GM19463 (cell line): ENCODE measurements around the gene PEX5L.

Experiments used
- ATAC-seq: cut with Tn5 transposase; IDR thresholded peaks from one replicate; pipeline ENCODE4 v1.9.1; 2021; ENCODE audit warnings: mild to moderate bottlenecking, moderate library complexity; ENCODE audit not compliant: unreplicated experiment

Gene PEX5L

GRCh38 chr3:179902061-179902460, 134.7 kb downstream of the PEX5L start:
- no peak for ATAC-seq

DNA sequence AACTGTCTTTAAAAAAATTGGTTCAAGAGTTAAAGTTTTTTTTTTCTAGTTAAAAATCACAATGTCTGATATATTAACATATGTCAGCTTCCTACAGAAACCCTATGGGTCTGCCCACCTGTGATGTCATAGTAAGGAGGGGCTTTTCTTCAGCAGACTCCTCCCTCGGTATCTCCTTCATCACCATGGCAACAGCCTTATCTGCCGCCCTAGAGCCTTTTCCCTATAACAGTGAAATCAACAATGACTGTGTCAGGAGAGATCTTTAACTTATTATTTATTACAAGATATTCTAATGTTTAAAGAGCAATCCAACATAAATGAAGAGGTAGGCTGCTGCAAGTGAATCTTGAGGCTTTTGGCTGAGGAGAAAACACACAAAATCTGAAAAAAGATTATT, 138.7 kb downstream of the PEX5L start:
- peak; percentile 86 for ATAC-seq

GRCh38 chr3:179897231-179897630, 139.5 kb downstream of the PEX5L start:
- no peak for ATAC-seq

GRCh38 chr3:179896507-179896906, 140.2 kb downstream of the PEX5L start:
- no peak for ATAC-seq

GRCh38 chr3:179895330-179895729, 141.4 kb downstream of the PEX5L start:
- no peak for ATAC-seq

GRCh38 chr3:179887295-179887943, 149.3 kb downstream of the PEX5L start:
- ATAC-seq: no peak

DNA sequence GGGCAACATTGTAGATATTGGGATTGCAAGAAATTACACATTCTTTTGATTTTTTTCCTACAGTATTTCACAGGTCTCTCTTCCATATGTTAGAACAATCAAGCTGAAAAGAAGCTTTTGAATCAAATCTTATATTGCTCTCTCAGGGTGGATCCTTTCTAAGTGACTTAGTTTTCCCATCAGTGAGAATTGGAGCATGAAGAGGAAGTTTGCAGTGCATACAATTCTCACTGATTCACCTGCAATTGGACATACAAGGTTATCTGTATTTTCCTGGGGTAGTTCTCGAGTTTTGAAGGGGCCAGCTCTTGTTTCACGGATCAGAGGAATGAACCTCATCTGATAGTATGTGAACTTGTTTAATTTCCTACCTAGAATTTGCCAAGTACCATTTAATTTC, 150.8 kb downstream of the PEX5L start:
- ATAC-seq: no peak

- no peak for ATAC-seq
Measured at GRCh38 chr3:179884136-179884535, 152.6 kb downstream of the PEX5L start.

GRCh38 chr3:179882292-179882691, 154.4 kb downstream of the PEX5L start:
- ATAC-seq: peak; percentile 83

- no peak for ATAC-seq
Measured at GRCh38 chr3:179881791-179882190, 154.9 kb downstream of the PEX5L start.

DNA sequence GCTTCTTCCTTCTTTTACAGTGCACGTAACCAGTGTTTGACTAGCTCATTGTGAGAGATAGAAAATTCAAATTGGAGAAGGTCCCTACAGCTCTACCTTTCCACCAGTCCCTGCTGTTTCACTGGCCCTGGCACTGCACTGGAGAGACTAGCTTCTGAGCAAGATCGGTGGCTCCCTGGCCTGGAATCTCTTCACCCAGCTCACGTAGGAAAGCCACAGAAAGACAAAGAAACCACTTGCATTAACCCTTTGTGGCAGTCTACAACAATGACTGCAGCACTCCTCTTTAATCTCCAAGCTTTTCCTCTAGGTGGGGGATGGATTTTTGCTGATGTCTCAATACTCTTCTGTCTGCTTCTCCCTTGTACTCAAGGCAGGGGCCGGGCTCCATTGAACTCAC, 155.9 kb downstream of the PEX5L start:
- no peak for ATAC-seq

GRCh38 chr3:179876440-179876839, 160.3 kb downstream of the PEX5L start:
- no peak for ATAC-seq

DNA sequence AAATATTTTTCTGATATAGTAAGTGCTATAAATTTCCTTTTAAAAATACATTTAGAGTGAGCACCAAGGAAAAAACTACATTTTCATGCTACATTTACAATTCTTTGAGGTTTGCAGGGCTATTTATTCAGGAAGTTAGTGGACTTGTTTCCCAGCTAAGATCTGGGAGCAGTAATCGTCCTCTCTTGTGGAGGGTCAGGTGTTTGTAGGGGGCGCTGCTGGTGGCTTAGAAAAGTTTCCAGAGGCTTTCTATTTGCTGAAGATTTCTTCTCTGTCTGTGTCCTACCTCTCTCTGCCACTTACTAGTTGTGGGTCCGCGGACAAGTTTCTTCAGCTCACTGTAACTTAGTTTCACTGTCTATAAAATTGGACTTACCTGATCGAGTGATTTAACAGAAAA, 163.9 kb downstream of the PEX5L start:
- ATAC-seq: no peak

GRCh38 chr3:179871782-179872181, 165.0 kb downstream of the PEX5L start:
- ATAC-seq: no peak

- ATAC-seq: no peak
Measured at GRCh38 chr3:179868715-179869114, 168.0 kb downstream of the PEX5L start.

GRCh38 chr3:179867961-179868360, 168.8 kb downstream of the PEX5L start:
- ATAC-seq: no peak

- no peak for ATAC-seq
Measured at GRCh38 chr3:179865861-179866505, 170.8 kb downstream of the PEX5L start.

DNA sequence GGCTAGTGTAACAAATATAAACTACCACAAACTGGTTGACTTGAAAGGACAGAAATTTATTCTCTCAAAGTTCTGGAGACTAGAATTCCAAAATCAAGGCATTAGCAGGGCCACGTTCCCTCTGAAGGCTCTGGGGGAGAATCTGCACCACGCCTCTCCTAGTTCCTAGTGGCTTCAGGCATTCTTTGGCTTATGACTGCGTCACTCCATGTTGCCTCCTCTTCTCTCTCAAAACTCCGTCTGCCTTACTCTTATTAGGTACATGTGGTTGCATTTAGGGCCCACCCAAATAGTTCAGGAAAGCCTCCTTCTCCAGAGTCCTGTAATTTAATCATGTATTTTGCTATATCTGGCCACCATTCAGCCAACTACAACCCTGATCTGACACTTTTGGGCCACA, 174.8 kb downstream of the PEX5L start:
- ATAC-seq: no peak

DNA sequence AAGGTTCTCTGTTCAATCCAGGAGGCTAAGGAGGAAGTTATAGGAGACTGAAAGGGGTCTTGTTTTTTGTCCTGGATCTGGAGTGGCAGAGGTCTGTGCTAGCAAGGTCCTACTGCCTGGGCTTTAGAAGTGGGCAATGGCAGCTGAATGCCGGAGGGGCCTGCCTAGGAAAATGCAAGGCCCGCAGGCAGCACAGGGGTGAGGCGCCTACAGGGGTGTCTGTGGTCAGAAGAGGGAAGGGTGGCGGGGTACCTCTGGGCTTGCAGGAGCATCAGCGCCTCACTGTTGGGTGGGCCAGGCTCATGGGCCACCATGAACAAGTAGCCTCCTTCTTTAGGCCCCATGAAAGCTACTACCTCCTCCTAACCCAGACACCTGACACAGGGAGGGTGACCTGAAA, 175.4 kb downstream of the PEX5L start:
- no peak for ATAC-seq

DNA sequence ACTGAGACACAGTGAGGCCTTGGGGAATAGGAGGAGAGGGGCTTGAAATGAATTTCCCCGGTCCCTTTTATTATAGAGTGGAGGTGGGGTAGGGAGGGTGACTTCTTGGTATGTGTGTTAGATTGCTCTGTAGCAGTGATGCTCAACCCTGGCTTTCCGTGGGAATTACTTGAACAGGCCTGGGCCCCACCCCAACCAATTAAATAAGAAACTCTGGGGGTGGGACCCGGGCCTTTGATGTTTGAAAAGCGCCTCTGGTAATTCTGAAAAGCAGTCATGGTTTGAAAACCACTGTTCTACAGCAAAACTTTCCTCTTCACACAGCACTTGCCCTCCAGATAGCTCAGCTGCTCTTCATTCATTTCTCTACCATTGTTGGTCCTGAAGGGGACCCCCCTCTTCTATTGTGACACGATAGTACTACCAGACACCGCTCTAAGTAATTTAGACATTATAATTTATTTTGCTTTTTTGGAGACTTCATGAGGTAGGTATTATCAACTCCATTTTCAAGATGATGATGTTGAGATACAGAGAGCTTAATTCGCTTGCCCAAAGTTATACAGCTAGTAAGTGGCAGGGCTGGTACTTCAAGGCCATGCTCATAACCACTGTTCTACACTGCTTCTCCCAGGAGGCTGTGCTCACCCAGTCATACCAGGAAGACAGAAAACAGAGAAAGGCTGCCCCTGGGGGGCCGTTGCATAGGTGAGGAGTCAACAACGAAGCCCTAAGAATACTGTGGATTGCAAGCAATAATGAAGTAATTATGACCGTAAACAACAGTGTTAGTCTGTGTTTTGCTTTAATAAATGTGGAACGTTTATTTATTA, 176.2 kb downstream of the PEX5L start:
- no peak for ATAC-seq

GRCh38 chr3:179853176-179853575, 183.6 kb downstream of the PEX5L start:
- ATAC-seq: peak; percentile 65
